ENCODE measurements around the gene LY6G6D.

LY6G6D gene

DNA sequence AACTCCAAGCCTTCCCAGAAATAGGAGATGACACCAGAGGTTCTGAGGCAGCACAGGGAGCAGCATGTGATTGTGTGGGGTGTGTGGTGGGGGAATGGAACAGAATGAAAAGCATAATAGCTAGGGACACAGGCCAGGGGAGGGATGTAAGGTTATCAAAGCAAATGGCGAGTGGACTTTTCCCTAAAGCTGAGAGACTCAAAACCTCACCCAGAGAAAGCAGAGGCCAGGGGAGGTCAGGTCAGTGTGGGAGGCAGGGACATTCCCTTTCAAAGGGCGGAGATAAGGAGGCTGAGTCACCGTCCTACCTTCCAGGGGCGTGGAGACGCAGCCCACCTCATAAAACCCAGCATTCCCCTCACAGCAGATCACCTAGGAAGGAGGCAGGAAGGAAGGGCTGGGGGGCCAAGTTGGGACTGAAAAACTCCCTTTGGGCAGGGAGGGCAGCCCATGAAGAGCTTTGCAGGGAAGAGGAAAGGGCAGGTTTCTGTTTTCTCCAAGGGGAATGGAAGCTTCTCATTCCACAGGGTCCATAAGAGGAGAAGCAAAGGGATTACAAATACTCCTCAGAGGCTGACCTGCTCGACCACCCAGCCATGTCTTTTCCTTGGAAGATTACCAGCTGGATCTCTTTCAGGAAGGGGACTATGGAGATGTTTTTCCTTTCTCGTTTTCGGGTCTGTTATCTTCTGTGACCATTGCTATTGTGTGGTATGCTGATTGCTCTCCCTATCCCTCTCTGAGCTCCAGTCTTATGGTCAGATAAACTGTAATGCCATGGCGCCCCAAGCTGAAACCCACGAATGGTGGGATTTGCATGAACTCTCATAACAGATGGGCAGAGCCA, 24.7 kb upstream of the LY6G6D start:
- Histone ChIP-seq H3K4me1 (no peaks in the 10 kb centered on the region), H3K27me3 (no peaks in the 10 kb centered on the region), H3K27ac (no peak overlapping the region), H3K9me3 (no peaks in the 10 kb centered on the region), H3K36me3 (peaks cover 62 to 100% (median 89%) of the 10 kb centered on the region in 3 donors), H3K4me3 (no peak overlapping the region)
- intact Hi-C loops (cut with DNase I; ENCODE audit: low total_unique reads) = no loop called here
- TF ChIP-seq, protein P1, sequence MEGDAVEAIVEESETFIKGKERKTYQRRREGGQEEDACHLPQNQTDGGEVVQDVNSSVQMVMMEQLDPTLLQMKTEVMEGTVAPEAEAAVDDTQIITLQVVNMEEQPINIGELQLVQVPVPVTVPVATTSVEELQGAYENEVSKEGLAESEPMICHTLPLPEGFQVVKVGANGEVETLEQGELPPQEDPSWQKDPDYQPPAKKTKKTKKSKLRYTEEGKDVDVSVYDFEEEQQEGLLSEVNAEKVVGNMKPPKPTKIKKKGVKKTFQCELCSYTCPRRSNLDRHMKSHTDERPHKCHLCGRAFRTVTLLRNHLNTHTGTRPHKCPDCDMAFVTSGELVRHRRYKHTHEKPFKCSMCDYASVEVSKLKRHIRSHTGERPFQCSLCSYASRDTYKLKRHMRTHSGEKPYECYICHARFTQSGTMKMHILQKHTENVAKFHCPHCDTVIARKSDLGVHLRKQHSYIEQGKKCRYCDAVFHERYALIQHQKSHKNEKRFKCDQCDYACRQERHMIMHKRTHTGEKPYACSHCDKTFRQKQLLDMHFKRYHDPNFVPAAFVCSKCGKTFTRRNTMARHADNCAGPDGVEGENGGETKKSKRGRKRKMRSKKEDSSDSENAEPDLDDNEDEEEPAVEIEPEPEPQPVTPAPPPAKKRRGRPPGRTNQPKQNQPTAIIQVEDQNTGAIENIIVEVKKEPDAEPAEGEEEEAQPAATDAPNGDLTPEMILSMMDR (IDR thresholded peaks at IDR 0.05) = no peak
- no peak for DNase-seq

- Histone ChIP-seq H3K27ac (no peak overlapping the region), H3K4me3 (no peak overlapping the region), H3K27me3 (no peaks in the 10 kb centered on the region), H3K4me1 (no peaks in the 10 kb centered on the region), H3K36me3 (peaks cover 68 to 100% (median 92%) of the 10 kb centered on the region in 3 donors), H3K9me3 (no peaks in the 10 kb centered on the region)
- intact Hi-C loops (cut with DNase I; ENCODE audit: low total_unique reads) = no loop called here
- DNase-seq = no peak
- TF ChIP-seq, protein P1 (IDR thresholded peaks at IDR 0.05) = no peak
These were observed 24.1 kb upstream of the LY6G6D start for GRCh38 chr6:31691078-31691463.

DNA sequence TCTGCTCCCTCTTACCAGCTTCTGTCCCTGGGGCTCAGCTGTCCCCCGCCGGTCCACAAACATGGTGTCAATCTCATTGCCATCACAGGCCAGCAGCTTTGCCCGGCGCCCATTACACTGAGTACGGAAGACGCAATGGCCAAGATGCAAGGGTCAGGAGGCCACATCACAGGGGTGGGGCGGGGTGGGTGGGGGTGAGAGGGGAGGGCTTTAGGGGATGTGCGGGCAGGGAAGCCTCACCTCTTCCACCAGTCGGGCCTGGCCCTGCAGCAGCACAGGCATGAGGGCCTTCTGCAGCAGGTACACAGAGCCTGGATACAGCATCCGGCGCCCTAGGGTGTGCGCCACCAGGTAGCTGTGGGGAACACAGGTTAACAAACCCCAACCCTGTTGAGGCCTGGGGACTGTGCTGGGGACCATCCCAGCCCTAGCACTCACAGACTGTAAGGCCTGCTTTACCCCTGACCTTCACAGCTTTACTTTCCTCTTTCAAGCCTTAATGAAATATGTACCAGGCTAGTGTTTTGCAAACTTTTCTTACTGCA, 23.5 kb upstream of the LY6G6D start:
- no peaks in the 10 kb centered on the region for H3K9me3 ChIP-seq
- no peaks in the 10 kb centered on the region for H3K4me1 ChIP-seq
- no peak for DNase-seq
- H3K27ac ChIP-seq = no peak overlapping the region
- H3K4me3 ChIP-seq = no peak overlapping the region
- peaks cover 71 to 100% (median 98%) of the 10 kb centered on the region in 3 donors for H3K36me3 ChIP-seq
- no peaks in the 10 kb centered on the region for H3K27me3 ChIP-seq
- TF ChIP-seq, protein P1 (IDR thresholded peaks at IDR 0.05) = no peak
- intact Hi-C loops (cut with DNase I; ENCODE audit: low total_unique reads) = no loop called here

DNA sequence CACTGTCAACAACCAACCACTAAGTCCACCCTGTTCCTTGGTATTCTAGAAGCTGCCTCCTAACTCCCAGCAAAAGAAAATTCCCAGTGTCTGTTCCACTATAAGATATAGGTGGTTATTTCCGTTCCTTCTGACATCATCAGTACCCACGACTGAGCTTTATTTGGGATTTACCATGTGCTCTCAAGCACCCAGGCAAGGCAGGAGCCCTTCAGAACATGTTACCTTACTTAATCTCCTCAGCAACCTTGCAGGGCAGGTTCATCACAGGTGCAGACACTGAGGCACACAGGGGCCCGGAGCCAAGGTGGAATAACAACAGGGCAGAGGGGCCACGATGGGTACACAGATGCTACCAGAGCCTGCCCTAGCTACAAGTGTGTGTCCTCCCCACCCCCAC, 22.8 kb upstream of the LY6G6D start:
- no peak for DNase-seq
- Histone ChIP-seq H3K4me1 (no peaks in the 10 kb centered on the region), H3K9me3 (no peaks in the 10 kb centered on the region), H3K36me3 (peaks cover 69 to 100% (median 95%) of the 10 kb centered on the region in 3 donors), H3K4me3 (no peak overlapping the region), H3K27ac (no peak overlapping the region), H3K27me3 (no peaks in the 10 kb centered on the region)
- intact Hi-C loops (cut with DNase I; ENCODE audit: low total_unique reads) = no loop called here
- TF ChIP-seq, protein P1 (IDR thresholded peaks at IDR 0.05) = no peak

DNA sequence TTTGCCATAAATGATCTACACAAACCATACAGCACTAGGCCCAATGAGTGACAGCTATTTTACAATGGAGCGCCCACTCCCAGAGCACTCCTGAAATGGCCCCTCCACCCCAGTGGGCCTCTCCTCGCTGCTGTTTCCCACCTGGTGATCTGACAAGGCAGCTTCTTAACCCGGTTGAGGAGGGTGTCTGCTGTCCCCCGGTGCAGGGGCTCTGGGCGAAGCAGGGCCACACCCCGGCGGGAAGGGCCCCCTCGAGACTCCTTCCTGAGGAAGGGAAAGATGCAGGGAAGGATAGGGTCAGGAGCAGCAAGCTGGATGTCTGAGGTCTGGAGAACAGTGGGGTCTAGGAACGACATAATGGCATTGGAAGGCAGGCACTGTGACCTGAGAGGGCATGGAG, 22.3 kb upstream of the LY6G6D start:
- no peaks in the 10 kb centered on the region for H3K27me3 ChIP-seq
- peaks cover 63 to 100% (median 90%) of the 10 kb centered on the region in 3 donors for H3K36me3 ChIP-seq
- intact Hi-C loops (cut with DNase I; ENCODE audit: low total_unique reads) = no loop called here
- H3K27ac ChIP-seq = no peak overlapping the region
- no peaks in the 10 kb centered on the region for H3K9me3 ChIP-seq
- no peak overlapping the region for H3K4me3 ChIP-seq
- H3K4me1 ChIP-seq = no peaks in the 10 kb centered on the region
- TF ChIP-seq, protein P1 (IDR thresholded peaks at IDR 0.05) = no peak
- no peak for DNase-seq
